Myocyte (in vitro differentiated cells): ENCODE results near the gene MSL3. TPM values are rescaled to one million over a fixed set of nuclear protein-coding genes. Genes with fewer than 3 reads are reported as not detected.
A peak's percentile ranks its signal among the peaks of the same experiment; 100 is the strongest.

Experiments used
- DNase-seq: peaks from one replicate; pipeline ENCODE4 v3.0.0-alpha.2; 2012; ENCODE audit warnings: low read depth
- total RNA-seq: library from RNA; depleted of rRNA; stranded (reverse); fragments of >200 nt; gene quantifications from 2 replicates; pipeline ENCODE4 v1.2.3, GENCODE V29; 2014

The MSL3 gene
- total RNA-seq, 1 donor from 2014 or later: 31.2 TPM

DNA sequence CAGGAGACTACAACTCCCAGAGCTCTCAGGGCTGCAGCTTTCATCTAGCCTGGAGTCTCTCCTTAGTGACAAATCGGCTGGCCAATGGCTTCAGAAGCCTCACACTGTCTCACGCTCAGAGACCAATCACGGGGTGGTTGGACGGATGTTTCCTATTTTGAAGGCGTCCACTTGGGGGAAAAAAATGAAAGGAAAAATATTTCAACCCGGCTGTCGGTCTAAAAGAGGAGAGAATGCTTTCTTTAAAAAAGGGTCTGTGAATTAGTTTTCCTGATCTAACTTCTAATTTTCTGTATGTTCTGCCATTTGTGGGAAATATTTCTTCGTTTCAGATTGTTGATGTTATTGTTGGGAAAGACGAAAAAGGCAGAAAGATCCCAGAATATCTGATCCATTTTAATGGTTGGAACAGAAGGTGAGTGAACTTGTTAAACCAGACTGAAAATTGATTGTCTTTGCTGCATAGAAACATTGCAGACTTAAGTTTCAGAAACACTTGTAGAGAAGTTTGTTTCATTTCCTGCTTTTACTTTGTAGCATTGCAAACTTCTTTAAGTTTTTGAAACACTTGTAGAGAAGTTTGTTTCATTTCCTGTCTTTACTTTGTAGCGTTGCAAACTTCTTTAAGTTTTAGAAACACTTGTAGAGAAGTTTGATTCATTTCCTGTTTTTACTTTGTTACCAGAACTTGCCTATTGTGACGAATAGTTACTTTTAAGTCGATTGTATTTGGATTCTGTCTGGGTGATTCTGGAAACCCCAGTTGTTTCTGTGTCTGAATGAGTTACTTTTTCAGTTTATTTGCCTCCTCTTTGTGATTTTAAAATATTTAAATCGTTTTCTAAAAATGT is 1.6 kb downstream of the MSL3 start:
- DNase-seq: peak; percentile 92

DNA sequence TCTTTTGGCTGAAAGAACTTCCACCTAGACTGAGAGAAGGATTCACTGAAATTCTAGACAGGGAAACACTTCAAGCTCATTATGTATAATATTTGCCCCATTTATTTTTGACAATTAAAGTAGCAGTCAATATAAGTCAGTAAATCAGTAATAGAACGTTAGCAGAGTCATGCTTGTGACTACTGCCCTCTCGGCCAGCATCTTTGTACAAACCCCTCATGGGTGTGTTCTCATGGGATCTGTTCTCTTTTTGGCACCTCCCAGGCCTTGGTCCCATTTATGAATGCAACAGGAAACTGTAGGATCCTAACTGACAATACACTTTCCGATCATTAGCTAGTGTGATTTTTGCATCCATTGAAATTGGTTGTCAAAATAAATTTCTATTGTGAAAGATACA is 2.9 kb downstream of the MSL3 start:
- no peak for DNase-seq

DNA sequence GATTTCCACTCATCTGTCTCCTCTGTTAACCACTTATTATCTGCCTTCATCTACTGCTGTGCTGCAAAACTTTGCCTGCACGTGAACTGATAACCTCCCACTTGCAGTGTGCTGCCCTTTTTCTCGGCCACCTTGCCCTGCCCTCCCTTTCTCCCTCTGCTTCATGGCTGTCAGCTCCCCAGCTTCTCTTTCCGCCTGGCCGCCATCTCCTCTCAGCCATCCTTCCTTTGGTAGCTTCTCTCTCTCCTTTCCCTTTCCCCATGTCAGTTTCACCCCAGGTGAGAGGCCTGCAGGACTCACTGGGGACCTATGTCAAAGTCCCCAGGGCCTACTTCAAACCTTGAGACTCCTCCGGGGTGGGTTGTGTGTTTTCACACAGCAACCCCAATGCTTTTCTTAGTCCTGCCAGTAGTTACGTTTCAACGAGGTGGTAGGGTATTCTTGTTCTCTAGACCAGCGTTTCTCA is 6.6 kb downstream of the MSL3 start:
- no peak for DNase-seq

DNA sequence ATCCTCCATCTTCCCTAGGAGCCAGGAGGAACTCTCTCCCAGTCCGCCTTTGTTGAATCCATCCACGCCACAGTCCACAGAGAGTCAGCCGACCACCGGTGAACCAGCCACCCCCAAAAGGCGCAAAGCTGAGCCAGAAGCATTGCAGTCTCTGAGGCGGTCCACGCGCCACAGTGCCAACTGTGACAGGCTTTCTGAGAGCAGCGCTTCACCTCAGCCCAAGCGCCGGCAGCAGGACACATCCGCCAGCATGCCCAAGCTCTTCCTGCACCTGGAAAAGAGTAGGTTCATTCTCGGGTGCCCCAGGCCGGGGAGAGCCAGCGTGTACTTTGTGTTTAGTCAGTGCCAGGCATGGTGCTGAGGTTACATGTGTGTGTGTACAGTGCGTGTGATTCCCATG is 7.4 kb downstream of the MSL3 start:
- DNase-seq: no peak

DNA sequence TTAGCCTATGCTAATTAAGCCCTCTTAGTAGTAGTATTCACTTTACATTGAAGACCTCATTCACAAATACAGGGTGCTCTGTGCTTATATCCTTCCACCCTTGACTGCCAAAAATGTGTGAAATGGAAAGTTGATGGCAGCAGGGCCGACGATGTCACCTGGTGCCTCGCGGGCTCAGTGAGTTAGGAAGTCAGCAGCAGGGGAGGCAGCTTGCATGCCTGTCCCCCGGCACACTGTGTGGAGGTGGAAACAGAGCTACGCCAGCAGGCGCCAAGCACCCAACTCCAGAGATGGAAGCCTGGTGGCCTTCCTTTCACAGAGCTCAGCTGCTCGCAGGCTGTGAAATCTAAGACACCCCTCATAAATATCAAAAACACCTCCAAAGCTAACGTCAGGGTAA is 8.4 kb downstream of the MSL3 start:
- no peak for DNase-seq

DNA sequence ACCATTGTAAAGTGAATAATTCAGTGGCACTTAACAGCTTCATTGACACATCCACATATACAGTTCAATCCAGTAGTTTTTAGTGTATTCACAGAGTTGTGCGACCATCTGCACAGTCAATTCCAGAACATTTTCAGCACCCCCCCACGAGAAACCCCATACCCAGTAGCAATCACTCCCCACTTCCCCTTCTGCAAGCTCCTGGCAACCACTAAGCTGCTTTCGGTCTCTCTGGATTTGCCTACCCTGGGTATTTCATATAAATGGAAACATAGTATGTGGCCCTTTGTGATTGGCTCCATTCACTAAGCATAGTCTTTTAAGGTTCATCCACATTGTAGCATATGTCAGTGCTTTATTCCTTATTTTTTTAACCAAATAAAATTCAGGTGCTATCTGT is 10.0 kb downstream of the MSL3 start:
- no peak for DNase-seq

DNA sequence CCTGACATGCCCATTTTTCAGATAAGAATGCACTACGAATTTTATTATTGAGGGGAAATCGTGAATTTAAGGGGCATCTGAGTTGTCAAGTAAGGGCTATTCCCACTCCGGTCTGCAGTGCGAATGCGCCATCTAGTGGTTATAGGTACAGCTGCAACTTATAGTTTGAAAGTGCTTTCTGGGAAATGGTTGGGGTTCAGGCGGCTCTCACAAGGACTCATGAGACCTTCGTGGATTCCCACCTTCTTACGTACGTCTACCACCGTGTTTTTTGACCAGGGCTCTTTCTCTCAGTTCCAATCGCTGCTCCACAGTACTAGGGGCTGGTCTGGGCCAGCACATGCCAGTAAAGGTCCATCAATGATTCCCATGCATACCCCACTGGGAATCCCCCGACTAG is 12.3 kb downstream of the MSL3 start:
- DNase-seq: peak; percentile 51

DNA sequence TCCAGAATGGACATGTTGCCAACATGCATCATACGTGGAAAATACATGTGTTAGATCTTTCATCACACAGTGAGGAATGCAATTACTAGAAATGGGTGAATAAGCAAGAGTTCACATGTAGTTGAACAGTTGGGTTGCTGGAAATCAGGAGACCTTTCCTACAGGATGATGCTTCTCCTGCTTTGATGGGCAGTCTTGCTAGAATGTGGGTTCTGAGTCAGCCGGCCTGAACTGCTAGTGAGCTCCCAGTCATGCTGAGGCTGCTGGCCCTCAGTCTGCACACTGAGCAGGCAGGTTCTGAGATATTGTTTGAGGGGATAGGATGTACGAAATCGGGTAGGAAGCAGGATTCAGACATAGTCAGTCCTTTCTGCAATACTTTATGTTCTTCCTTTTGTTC is 20.2 kb downstream of the MSL3 start:
- DNase-seq: no peak

DNA sequence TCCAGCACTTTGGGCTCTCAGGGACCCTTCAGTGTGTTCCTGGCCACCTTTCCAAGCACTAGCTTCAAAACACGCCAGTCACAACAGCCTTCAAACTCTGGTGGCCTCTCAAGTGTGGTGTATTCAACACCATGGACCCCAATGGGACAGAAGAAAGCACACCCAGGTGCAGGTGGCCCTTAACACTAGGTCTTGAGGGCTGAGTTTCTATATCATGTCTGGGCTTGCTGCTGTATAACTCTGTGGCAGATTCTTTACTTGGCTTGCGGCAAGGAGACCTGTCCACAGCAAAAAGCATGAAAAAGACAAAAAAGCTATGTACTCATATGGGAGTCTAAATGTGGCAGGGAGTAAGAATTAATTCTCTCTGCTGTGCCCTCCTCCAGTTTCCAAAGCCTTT is 23.1 kb downstream of the MSL3 start:
- DNase-seq: no peak

DNA sequence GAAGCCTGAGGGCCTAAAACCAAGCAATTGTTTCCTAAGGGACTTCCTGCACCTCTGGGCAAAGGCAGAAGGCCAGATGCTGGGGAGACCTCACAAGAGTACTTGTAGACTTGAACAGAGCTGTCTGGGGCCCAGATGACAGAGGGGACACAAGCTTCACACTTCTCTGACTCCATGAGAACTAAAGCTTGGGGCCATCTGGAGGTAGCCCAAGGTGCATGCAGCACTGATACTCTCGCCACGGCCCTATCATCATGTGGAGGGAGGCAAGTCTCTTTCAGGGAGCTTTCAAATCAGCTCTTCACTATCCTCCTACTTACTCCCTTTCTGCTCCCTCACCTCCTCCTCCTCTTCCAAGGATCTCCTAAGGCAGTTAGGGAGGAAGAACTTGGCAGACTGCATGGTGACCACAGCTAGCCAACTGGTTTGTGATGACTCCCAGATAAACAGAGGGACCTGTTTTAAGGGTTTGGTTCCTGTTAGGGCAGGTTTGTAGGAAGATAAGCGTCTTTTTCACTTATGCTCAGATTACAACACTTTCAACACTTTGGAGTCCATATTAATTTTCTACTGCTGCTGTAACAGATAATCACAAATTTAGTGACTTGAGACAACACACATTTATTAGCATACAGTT is 23.8 kb downstream of the MSL3 start:
- DNase-seq: no peak

DNA sequence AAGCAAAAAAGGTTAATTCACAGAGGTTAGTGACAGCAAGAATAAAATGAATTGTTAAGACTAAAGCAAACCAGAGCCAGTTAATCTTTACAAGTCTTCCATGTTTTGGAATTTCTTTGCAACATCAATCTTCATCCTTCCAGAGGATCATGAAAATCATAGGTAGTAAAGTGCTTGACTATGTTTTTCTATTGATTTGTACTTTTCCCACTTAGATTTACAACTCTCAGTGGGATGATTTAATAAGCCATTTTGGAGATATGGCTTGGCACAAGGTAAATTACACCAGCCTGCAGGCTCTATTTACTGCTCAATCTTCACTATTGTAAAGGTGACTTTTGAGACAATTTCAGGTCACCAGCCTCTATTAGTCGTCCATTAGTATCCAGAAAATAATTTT is 26.5 kb downstream of the MSL3 start:
- DNase-seq: no peak

DNA sequence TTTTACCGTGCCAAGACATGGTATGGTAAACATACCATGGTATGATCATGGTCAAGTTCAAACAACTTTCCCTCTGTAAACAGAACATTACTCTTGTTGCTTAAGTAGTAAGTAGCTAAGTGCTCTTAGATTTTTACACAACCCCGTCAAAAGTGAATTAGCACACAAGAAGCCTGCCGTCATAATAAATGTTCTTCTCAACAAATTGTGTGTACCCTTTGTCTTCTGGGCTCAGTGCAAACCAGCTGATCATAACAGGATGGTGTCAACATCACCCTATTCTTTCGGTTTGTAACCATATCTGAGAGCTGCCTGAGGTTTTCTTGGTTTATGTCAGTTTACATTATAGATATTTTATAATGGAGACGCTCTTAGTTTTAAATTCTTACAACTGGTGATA is 28.8 kb downstream of the MSL3 start:
- no peak for DNase-seq

DNA sequence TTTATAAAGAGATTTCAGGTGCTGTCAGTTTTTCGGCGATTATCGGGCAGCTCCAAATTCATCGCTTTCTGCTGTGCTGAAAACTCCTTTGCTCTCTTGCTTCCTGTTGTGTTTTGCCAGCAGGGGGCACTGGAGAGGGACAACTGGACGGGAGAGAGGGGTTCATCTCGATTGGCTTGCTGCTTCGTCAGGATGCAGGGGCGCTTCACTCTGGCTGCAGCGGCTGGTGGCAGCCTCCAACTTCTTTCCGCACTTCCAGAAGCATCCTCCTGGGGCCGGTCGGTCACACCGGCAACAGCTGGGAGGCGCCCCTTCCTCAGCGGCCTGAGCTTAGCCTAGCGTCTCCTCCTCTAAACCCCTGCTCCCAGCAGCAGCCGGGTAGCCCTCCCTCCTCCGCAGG is 29.5 kb downstream of the MSL3 start:
- DNase-seq: peak; percentile 77

DNA sequence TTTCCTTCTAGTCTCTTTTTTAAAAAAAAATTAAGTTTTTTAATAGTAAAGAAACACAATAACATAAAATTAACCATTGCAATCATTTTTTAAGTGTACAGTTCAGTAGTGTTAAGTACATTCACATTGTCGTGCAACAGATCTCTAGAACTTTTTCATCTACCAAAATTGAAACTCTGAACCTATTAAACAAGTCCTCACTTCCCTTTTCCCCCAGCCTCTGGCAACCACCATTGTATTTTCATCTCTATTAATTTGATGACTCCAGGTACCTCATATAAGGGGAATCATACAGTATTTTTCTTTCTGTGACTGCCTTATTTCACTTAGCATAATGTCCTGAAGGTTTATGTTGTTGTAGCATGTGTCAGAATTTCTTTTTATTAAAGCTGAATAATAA is 31.8 kb downstream of the MSL3 start:
- DNase-seq: no peak

DNA sequence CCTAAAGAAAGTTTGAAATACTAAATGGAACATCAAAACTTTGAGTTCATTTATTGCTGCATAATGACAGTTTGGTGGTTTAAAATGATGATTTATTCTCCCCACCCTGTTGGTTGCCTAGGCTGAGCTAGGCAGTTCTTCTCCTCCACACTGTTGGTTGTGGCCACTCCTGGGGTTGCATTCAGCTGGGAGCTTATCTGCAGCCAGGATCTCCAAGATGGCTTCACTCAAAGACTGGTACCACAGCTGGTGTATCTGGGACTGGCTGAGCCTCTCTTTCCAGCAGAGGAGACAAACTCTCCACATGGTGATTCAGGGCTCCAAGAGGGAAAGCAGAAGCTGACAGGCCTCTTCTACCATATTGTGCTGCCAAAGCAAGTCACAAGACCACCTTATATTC is 33.1 kb downstream of the MSL3 start:
- DNase-seq: no peak

DNA sequence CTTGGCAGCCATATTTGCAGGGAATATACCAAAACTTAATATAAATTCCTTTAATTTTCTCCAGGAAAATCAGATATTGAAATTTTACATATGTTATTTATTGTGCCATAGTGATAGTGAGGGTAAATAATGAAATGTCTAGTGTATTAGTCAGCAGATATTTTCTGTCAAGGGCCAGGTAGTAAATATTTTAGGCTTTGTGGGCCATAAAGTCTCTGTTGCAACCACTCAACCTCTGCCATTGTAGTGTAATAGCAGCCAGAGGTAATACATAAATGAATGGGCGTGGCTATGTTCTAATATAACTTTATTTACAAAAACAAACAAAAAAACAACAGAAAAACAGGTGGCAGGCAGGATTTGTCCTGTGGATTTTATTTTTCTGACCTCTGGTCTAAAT is 33.5 kb downstream of the MSL3 start:
- DNase-seq: no peak

DNA sequence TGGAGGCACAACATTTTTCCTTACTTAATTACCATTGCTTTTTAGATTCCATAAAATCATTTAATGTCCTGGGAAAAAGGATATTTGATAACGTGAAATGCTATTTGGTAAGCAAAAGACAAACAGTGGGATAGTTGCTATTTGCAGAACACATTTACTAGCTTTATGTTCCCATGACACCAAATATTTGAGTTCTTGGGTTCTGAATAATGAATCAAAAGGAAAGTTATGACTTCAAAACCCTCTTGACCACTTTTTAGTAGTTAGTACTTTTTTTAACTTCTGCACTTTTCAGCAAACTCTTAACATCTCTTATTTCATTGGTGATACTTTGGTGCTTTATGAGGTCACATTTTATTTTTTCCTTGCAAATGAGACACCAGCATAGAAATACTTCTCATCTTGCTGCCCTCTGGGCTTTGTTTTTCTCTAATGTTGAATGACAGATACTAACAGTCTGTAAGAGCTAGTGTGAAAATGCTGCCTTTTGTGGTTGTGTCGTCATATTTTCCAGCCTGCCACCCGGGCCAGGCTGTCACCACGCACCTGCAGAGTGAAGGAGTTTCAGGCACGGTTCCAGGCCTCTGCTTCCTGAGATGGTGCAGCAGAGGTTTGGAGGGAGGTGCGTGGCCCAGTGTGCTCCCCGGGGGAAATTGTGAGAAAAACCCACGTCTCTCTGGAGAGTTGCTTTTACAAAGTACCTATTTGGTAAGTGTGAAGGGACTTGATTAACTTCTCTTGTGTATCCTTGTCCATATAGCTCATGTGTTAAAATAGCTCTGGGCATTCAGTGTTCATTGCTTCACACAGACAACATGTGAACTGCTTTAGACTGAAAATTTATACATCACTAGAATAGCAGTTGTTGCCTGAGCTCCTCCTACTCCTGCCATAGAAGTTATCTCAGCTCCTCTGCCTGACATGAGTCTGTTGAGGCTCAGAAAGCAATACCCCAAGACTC is 34.7 kb downstream of the MSL3 start:
- DNase-seq: no peak

DNA sequence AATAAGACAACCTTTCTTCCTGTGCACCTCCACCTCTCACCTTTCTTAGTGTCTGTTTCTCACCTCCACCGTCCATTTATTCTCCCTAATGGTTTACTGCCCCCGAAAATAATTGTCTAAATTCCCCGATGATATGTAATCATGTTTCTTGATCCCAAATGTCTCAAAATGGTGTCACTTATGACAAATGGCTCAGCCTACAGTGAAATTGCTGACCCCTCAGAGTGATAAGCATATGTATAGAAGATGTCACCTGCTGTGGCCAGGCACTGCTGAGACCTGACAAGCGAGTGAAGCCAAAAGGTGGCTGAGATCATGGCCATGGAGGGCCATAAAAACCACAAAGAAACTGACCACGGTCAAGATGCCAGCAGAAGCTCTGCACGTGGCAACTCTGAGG is 35.7 kb downstream of the MSL3 start:
- DNase-seq: no peak

DNA sequence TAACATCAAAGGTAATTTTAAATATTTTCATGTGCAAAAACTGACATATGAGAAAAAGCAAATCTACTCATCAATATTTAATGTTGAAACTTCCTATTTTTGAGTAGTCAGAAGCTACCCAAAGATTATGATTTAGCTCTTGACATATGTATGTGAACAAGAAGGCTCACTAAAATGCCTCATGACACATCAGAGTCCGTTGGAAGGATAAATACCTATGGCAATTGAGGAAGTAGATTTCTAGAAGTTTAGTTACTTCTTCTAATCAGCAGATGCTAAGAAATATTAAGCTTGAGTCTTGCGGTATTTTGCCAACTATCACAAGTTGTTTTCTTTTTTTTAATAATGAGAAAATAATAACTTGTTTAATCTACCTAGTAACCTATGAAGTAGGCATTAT is 55.3 kb downstream of the MSL3 start:
- no peak for DNase-seq
